IMR-90 (cell line): Measurements from ENCODE around the gene STX2. TPM values are rescaled to one million over a fixed set of nuclear protein-coding genes. Genes with fewer than 3 reads are reported as not detected.

Experiments
- ATAC-seq: fragments of 200-7000 bp; cut with Tn5 transposase; 2 replicates; pipeline ENCODE4 v1.9.1; 2020; ENCODE audit warnings: low read depth, mild to moderate bottlenecking, moderate library complexity
- BruUV-seq: library from RNA; stranded (reverse); fragments of 400-500 nt; replicated peaks from 2 replicates; lab custom pipeline; 2021; lab: Mats Ljungman, UMichigan
- CTCF ChIA-PET: fragments of 300-600 bp; formaldehyde crosslinking; extraction: SDS; loops from one replicate; lab custom pipeline; 2021; ENCODE audit warnings: antibody characterized with exemption; lab: Yijun Ruan, JAX
- POLR2A ChIA-PET: fragments of 300-600 bp; sonication (Branson Sonifier 250); formaldehyde crosslinking; loops from one replicate; lab custom pipeline; 2022; ENCODE audit warnings: antibody characterized with exemption; ENCODE audit not compliant: unreplicated experiment; lab: Charles Lee
- DNase-seq: peaks from one replicate; pipeline ENCODE4 v3.0.0; 2013
- H2AFZ ChIP-seq: replicated peaks from 2 replicates; pipeline ENCODE3; 2013; ENCODE audit warnings: low read length, mild to moderate bottlenecking; ENCODE audit not compliant: poor library complexity
- H2AK5ac ChIP-seq: 2 replicates; pipeline ENCODE4 v1.6.1; 2013; ENCODE audit warnings: low read depth, low read length, inconsistent platforms
- H2AK9ac ChIP-seq: replicated peaks from 2 replicates; pipeline ENCODE3; 2013; ENCODE audit warnings: mild to moderate bottlenecking, low read depth, low read length, moderate library complexity; ENCODE audit not compliant: poor library complexity
- H2BK120ac ChIP-seq: 2 replicates; pipeline ENCODE4 v1.6.1; 2013; ENCODE audit warnings: low read depth, low read length, inconsistent platforms
- H2BK15ac ChIP-seq: 3 replicates; pipeline ENCODE4 v1.6.1; 2013; ENCODE audit warnings: low read depth, low read length, inconsistent platforms
- H2BK20ac ChIP-seq: 2 replicates; pipeline ENCODE4 v1.6.1; 2013; ENCODE audit warnings: low read depth, mild to moderate bottlenecking, inconsistent platforms, low read length, moderate library complexity
- H2BK5ac ChIP-seq: 2 replicates; pipeline ENCODE4 v1.6.1; 2013; ENCODE audit warnings: mild to moderate bottlenecking, low read depth, low read length, inconsistent platforms; ENCODE audit not compliant: poor library complexity, severe bottlenecking
- H3K14ac ChIP-seq: replicated peaks from 2 replicates; pipeline ENCODE4 v1.6.1; 2013; ENCODE audit warnings: low read depth, low read length, inconsistent platforms
- H3K18ac ChIP-seq: 2 replicates; pipeline ENCODE4 v1.6.1; 2013; ENCODE audit warnings: low read depth, low read length, control low read depth
- H3K23ac ChIP-seq: 2 replicates; pipeline ENCODE4 v1.6.1; 2013; ENCODE audit warnings: low read depth, low read length, inconsistent platforms
- H3K27ac ChIP-seq: 2 replicates; pipeline ENCODE4 v1.5.1; 2013; ENCODE audit warnings: mild to moderate bottlenecking, control low read depth, low read length; ENCODE audit not compliant: insufficient read depth
- H3K27me3 ChIP-seq: 2 replicates; pipeline ENCODE4 v1.6.1; 2013; ENCODE audit warnings: low read length; ENCODE audit not compliant: control insufficient read depth, insufficient read depth
- H3K36me3 ChIP-seq: 2 replicates; pipeline ENCODE4 v1.6.1; 2013; ENCODE audit warnings: low read length, mixed read lengths; ENCODE audit not compliant: control insufficient read depth, insufficient read depth
- H3K4ac ChIP-seq: 2 replicates; pipeline ENCODE4 v1.6.1; 2013; ENCODE audit warnings: low read depth, low read length, inconsistent platforms
- H3K4me1 ChIP-seq: 2 replicates; pipeline ENCODE4 v1.6.1; 2013; ENCODE audit warnings: low read length, mixed read lengths; ENCODE audit not compliant: control insufficient read depth, insufficient read depth
- H3K4me2 ChIP-seq: 2 replicates; pipeline ENCODE4 v1.6.1; 2013; ENCODE audit warnings: low read depth, mild to moderate bottlenecking, control low read depth, low read length, moderate library complexity
- H3K4me3 ChIP-seq: 2 replicates; pipeline ENCODE4 v1.5.1; 2013; ENCODE audit warnings: low read depth, mild to moderate bottlenecking, control low read depth, low read length, moderate library complexity; ENCODE audit not compliant: insufficient read depth
- H3K56ac ChIP-seq: 2 replicates; pipeline ENCODE4 v1.6.1; 2013; ENCODE audit warnings: low read length, inconsistent platforms; ENCODE audit not compliant: insufficient read depth; ENCODE audit errors: extremely low read depth
- H3K79me1 ChIP-seq, 2 experiments: 2 replicates each; pipeline ENCODE4 v1.6.1; 2013; ENCODE audit warnings: low read length in 2 of 2, inconsistent platforms in 1 of 2, low read depth in 1 of 2
- H3K9ac ChIP-seq: 2 replicates; pipeline ENCODE4 v1.6.1; 2013; ENCODE audit warnings: low read depth, low read length, control low read depth
- H3K9me1 ChIP-seq: 2 replicates; pipeline ENCODE4 v1.6.1; 2013; ENCODE audit warnings: low read length, inconsistent platforms; ENCODE audit not compliant: insufficient read depth
- H3K9me3 ChIP-seq: 2 replicates; pipeline ENCODE4 v1.6.1; 2013; ENCODE audit warnings: low read length; ENCODE audit not compliant: control insufficient read depth, insufficient read depth
- H4K20me1 ChIP-seq: 2 replicates; pipeline ENCODE4 v1.6.1; 2013; ENCODE audit warnings: low read length, inconsistent platforms; ENCODE audit not compliant: insufficient read depth
- H4K5ac ChIP-seq: 2 replicates; pipeline ENCODE4 v1.6.1; 2013; ENCODE audit warnings: mild to moderate bottlenecking, low read depth, low read length, control low read depth
- H4K8ac ChIP-seq, 2 experiments: 2 replicates each; pipeline ENCODE4 v1.6.1; 2013; ENCODE audit warnings: low read depth in 2 of 2, low read length in 2 of 2, control low read depth in 1 of 2, inconsistent platforms in 1 of 2
- H4K91ac ChIP-seq: 2 replicates; pipeline ENCODE4 v1.6.1; 2013; ENCODE audit warnings: low read depth, low read length, inconsistent platforms; ENCODE audit not compliant: insufficient read depth
- BHLHE40 ChIP-seq: fragments of 150-350 bp; IDR thresholded peaks from 2 replicates; pipeline ENCODE4 v1.6.1; 2016; ENCODE audit warnings: mild to moderate bottlenecking, low read depth, low read length
- CEBPB ChIP-seq: IDR thresholded peaks from 2 replicates; pipeline ENCODE4 v1.6.1; 2012; ENCODE audit warnings: low read depth, low read length, improper control_type of control experiment
- CHD1 ChIP-seq: IDR thresholded peaks from 2 replicates; pipeline ENCODE4 v1.6.1; 2012; ENCODE audit warnings: low read depth, low read length, improper control_type of control experiment
- CTCF ChIP-seq: conservative IDR thresholded peaks from 2 replicates; pipeline ENCODE4 v1.5.1; 2012; ENCODE audit warnings: mild to moderate bottlenecking, low read depth, low read length, improper control_type of control experiment
- ELK1 ChIP-seq: fragments of 150-350 bp; IDR thresholded peaks from 2 replicates; pipeline ENCODE4 v1.6.1; 2016; ENCODE audit warnings: low read depth, mild to moderate bottlenecking, low read length, moderate library complexity, borderline replicate concordance
- FOS ChIP-seq: fragments of 150-350 bp; IDR thresholded peaks from 2 replicates; pipeline ENCODE4 v1.6.1; 2016; ENCODE audit warnings: low read depth, low read length
- MAFK ChIP-seq: IDR thresholded peaks from 2 replicates; pipeline ENCODE4 v1.6.1; 2012; ENCODE audit warnings: low read depth, low read length, improper control_type of control experiment
- MAZ ChIP-seq: IDR thresholded peaks from 2 replicates; pipeline ENCODE4 v1.6.1; 2012; ENCODE audit warnings: low read depth, mild to moderate bottlenecking, low read length, improper control_type of control experiment, moderate library complexity, borderline replicate concordance
- MXI1 ChIP-seq: IDR thresholded peaks from 2 replicates; pipeline ENCODE4 v1.6.1; 2012; ENCODE audit warnings: low read depth, mild to moderate bottlenecking, low read length, moderate library complexity, borderline replicate concordance
- NFE2L2 ChIP-seq: fragments of 150-350 bp; IDR thresholded peaks from 2 replicates; pipeline ENCODE4 v1.6.1; 2016; ENCODE audit warnings: low read depth, mild to moderate bottlenecking, low read length
- POLR2A ChIP-seq: IDR thresholded peaks from 2 replicates; pipeline ENCODE4 v1.6.1; 2012; ENCODE audit warnings: mild to moderate bottlenecking, low read depth, low read length
- RAD21 ChIP-seq: IDR thresholded peaks from 2 replicates; pipeline ENCODE4 v1.6.1; 2012; ENCODE audit warnings: low read length, improper control_type of control experiment
- RCOR1 ChIP-seq: IDR thresholded peaks from 2 replicates; pipeline ENCODE4 v1.6.1; 2012; ENCODE audit warnings: mild to moderate bottlenecking, low read length, improper control_type of control experiment; ENCODE audit not compliant: insufficient replicate concordance
- RFX5 ChIP-seq: IDR thresholded peaks from 2 replicates; pipeline ENCODE4 v1.8.0; 2012; ENCODE audit warnings: low read depth, mild to moderate bottlenecking, low read length, moderate library complexity
- SMC3 ChIP-seq: fragments of 150-350 bp; IDR thresholded peaks from 2 replicates; pipeline ENCODE4 v1.6.1; 2016; ENCODE audit warnings: low read depth, mild to moderate bottlenecking, antibody characterized with exemption, low read length, moderate library complexity
- USF2 ChIP-seq: fragments of 150-350 bp; IDR thresholded peaks from 2 replicates; pipeline ENCODE4 v1.6.1; 2017; ENCODE audit warnings: mild to moderate bottlenecking, antibody characterized with exemption, low read length, low read depth
- WGBS, 2 experiments: methylation state at CpG; one replicate each; pipeline versions ENCODE4 v1.1.5 to v1.1.7; 2013; ENCODE audit warnings: missing lambda C conversion rate in 2 of 2; ENCODE audit not compliant: insufficient read length in 1 of 2; ENCODE audit errors: extremely low coverage in 2 of 2; 5-methylcytosine and 5-hydroxymethylcytosine counted together
- dilution Hi-C: fragments of 300-500 bp; cut with HindIII; formaldehyde crosslinking; loops from one replicate; pipeline ENCODE4 v1.14.3; 2018; ENCODE audit warnings: low sequenced_read_pairs; ENCODE audit not compliant: unreplicated experiment
- in situ Hi-C: fragments of 300-500 bp; cut with MboI; formaldehyde crosslinking; loops from 3 replicates; pipeline ENCODE4 v1.14.3; 2019; ENCODE audit warnings: low sequenced_read_pairs, inconsistent platforms, mixed read lengths
- intact Hi-C: fragments of 100-400 bp; cut with micrococcal nuclease; formaldehyde crosslinking; loops from 2 replicates; pipeline ENCODE4 v1.10.0; 2022
- polyA plus RNA-seq, 3 experiments: library from polyadenylated mRNA; depleted of rRNA; stranded (reverse); fragments of >200 nt; gene quantifications; 2 replicates each; pipeline ENCODE4 v1.2.3, GENCODE V29; 2012; ENCODE audit warnings: low replicate concordance in 1 of 3
- total RNA-seq: library from RNA; depleted of rRNA; stranded (reverse); fragments of >200 nt; gene quantifications from 2 replicates; pipeline ENCODE4 v1.2.3, GENCODE V29; 2012

STX2 gene
- total and polyA plus RNA-seq, 2 of the 4 experiments (the other 2 are of a cell fraction): 26.9 to 32.5 TPM

DNA sequence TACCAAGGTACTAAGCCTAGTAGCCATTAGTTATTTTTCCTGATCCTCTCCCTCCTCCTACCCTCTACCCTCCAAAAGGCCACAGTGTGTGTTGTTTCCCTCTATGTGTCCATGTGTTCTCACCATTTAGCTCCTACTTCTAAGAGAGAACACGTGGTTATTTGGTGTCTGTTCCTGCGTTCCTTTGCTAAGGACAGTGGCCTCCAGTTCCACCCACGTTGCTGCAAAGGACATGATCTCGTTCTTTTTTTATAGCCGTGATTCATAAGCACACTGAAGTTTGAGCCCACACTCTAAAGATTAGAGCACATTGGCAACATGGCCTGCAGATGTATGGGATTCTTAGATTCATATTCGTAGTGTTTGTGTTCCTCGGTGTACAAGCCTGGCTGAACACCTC lies 8.1 kb upstream of the STX2 start:
- no peak overlapping the region for H3K18ac ChIP-seq
- H2BK20ac ChIP-seq: no peak overlapping the region
- in situ Hi-C loops: no loop called here
- no peak overlapping the region for H3K27ac ChIP-seq
- WGBS, 2 experiments: 92% methylated on average over 2 of the region's 7 CpGs; no CpG with 5 or more reads in 1 of the 2 experiments
- H2BK5ac ChIP-seq: no peak overlapping the region
- no peaks in the 10 kb centered on the region for H3K36me3 ChIP-seq
- BruUV-seq: no TSS peak
- ChIA-PET CTCF (no interaction called here), POLR2A (no interaction called here)
- no peak overlapping the region for H2AK5ac ChIP-seq
- H3K79me1 ChIP-seq: no peaks in the 10 kb centered on the region
- H3K4ac ChIP-seq: no peak overlapping the region
- no peak overlapping the region for H2BK15ac ChIP-seq
- H3K4me1 ChIP-seq: no peaks in the 10 kb centered on the region; the same call in 1 of the 2 replicates
- no peaks in the 10 kb centered on the region for H3K27me3 ChIP-seq
- intact Hi-C loops: no loop called here
- ATAC-seq: no peak
- no peak overlapping the region for H4K8ac ChIP-seq
- H3K9ac ChIP-seq: no peak overlapping the region
- peak; percentile 30 for DNase-seq
- TF ChIP-seq CHD1 (no peak), RAD21 (no peak), ELK1 (no peak), NFE2L2 (no peak), CEBPB (no peak), MXI1 (no peak), CTCF (no peak), RFX5 (no peak), BHLHE40 (no peak), MAZ (no peak), FOS (no peak), RCOR1 (no peak), MAFK (no peak), SMC3 (no peak), POLR2A (no peak), USF2 (no peak)
- no peak overlapping the region for H3K23ac ChIP-seq
- no peaks in the 10 kb centered on the region for H3K9me3 ChIP-seq
- dilution Hi-C loops: no loop called here
- no peak overlapping the region for H2BK120ac ChIP-seq
- no peak overlapping the region for H2AFZ ChIP-seq
- no peak overlapping the region for H4K91ac ChIP-seq
- H4K20me1 ChIP-seq: no peaks in the 10 kb centered on the region
- no peak overlapping the region for H4K5ac ChIP-seq
- no peaks in the 10 kb centered on the region for H3K9me1 ChIP-seq
- H3K4me3 ChIP-seq: no peak overlapping the region
- no peak overlapping the region for H3K56ac ChIP-seq
- no peak overlapping the region for H3K14ac ChIP-seq
- H3K4me2 ChIP-seq: no peak overlapping the region
- no peak overlapping the region for H2AK9ac ChIP-seq
